DND-41 (cell line): ENCODE results near the gene ERO1A.

Experiments used
- ATAC-seq: fragments of 200-7000 bp; cut with Tn5 transposase; 3 replicates; pipeline ENCODE4 v1.9.1; 2021; ENCODE audit warnings: low read depth; ENCODE audit not compliant: insufficient read depth
- DNase-seq: peaks from one replicate; pipeline ENCODE4 v3.0.0-alpha.2; 2020
- H2AFZ ChIP-seq: 2 replicates; pipeline ENCODE4 v1.6.0; 2012; ENCODE audit warnings: low read depth, low read length
- H3K27ac ChIP-seq: 2 replicates; pipeline ENCODE4 v1.5.1; 2012; ENCODE audit warnings: low read length, inconsistent platforms
- H3K27me3 ChIP-seq: fragments of 200-600 bp; sonication (generic); 2 replicates; pipeline ENCODE4 v1.6.0; 2012; ENCODE audit warnings: low read length, mild to moderate bottlenecking, inconsistent platforms; ENCODE audit not compliant: insufficient read depth, poor library complexity
- H3K36me3 ChIP-seq: 2 replicates; pipeline ENCODE4 v1.5.1; 2012; ENCODE audit warnings: low read length, inconsistent platforms; ENCODE audit not compliant: insufficient read depth
- H3K4me1 ChIP-seq: 2 replicates; pipeline ENCODE4 v1.5.1; 2012; ENCODE audit warnings: mild to moderate bottlenecking, low read length; ENCODE audit not compliant: insufficient read depth
- H3K4me2 ChIP-seq: 2 replicates; pipeline ENCODE4 v1.6.0; 2012; ENCODE audit warnings: mild to moderate bottlenecking, moderate library complexity, low read length, inconsistent platforms; ENCODE audit not compliant: insufficient read depth
- H3K4me3 ChIP-seq, 2 experiments: fragments of 200-600 bp in 1 of 2; shearing (Covaris generic) in 1 of 2; 2 replicates each; pipeline ENCODE4 v1.5.1; 2012 to 2016; ENCODE audit warnings: inconsistent platforms in 2 of 2, low read length in 2 of 2, mild to moderate bottlenecking in 2 of 2, low read depth in 1 of 2, moderate library complexity in 1 of 2
- H3K79me2 ChIP-seq: 2 replicates; pipeline ENCODE4 v1.6.0; 2012; ENCODE audit warnings: low read length, inconsistent platforms; ENCODE audit not compliant: insufficient read depth
- H3K9ac ChIP-seq: 2 replicates; pipeline ENCODE4 v1.6.0; 2012; ENCODE audit warnings: low read depth, mild to moderate bottlenecking, inconsistent platforms, low read length, moderate library complexity
- H3K9me3 ChIP-seq: 2 replicates; pipeline ENCODE4 v1.5.1; 2012; ENCODE audit warnings: low read length, moderate library complexity, mild to moderate bottlenecking, inconsistent platforms; ENCODE audit not compliant: insufficient read depth, severe bottlenecking
- H4K20me1 ChIP-seq: 2 replicates; pipeline ENCODE4 v1.6.0; 2012; ENCODE audit warnings: low read length; ENCODE audit not compliant: insufficient read depth
- CTCF ChIP-seq: IDR thresholded peaks from 2 replicates; pipeline ENCODE4 v1.5.1; 2012; ENCODE audit warnings: borderline replicate concordance, low read length, moderate library complexity, mild to moderate bottlenecking; ENCODE audit not compliant: poor library complexity, severe bottlenecking; ENCODE audit errors: extremely low read depth
- EZH2 ChIP-seq: IDR thresholded peaks from 3 replicates; pipeline ENCODE4 v1.6.1; 2012; ENCODE audit warnings: borderline replicate concordance, low read depth, mild to moderate bottlenecking, moderate library complexity, low read length, inconsistent platforms; ENCODE audit not compliant: severe bottlenecking

The ERO1A gene

GRCh38 chr14:52694761-52695480 lies 437 bp downstream of the ERO1A start:
- ATAC-seq (peak; percentile 69), DNase-seq (peak; percentile 77)
- peak overlapping the region; percentile 84 for H3K27ac ChIP-seq
- peak overlapping the region; percentile 87 for H3K4me2 ChIP-seq
- H2AFZ ChIP-seq = peak overlapping the region; percentile 86
- H4K20me1 ChIP-seq = peaks cover 24% of the 10 kb centered on the region
- peaks cover 58% of the 10 kb centered on the region for H3K79me2 ChIP-seq
- peak overlapping the region; percentile 91 for H3K9ac ChIP-seq
- H3K4me1 ChIP-seq = peaks cover 42% of the 10 kb centered on the region
- H3K4me3 ChIP-seq = peak overlapping the region; percentile 65 to 96
- peaks cover 5% of the 10 kb centered on the region; the same call in 1 of the 2 replicates for H3K36me3 ChIP-seq
- TF ChIP-seq EZH2 = no peak
- peak; percentile 15 for TF ChIP-seq CTCF
- no peaks in the 10 kb centered on the region for H3K27me3 ChIP-seq
- no peaks in the 10 kb centered on the region for H3K9me3 ChIP-seq

GRCh38 chr14:52693532-52693931 lies 1.8 kb downstream of the ERO1A start:
- Histone ChIP-seq H3K4me1 (peaks cover 42% of the 10 kb centered on the region), H3K4me3 (peak overlapping the region in 1 of 2 experiments; percentile 96; a peak in 1 of 4 replicates), H4K20me1 (peaks cover 28% of the 10 kb centered on the region), H3K36me3 (peaks cover 5% of the 10 kb centered on the region; the same call in 1 of the 2 replicates), H3K9me3 (no peaks in the 10 kb centered on the region), H3K4me2 (peak overlapping the region; percentile 87), H2AFZ (no peak overlapping the region), H3K27ac (peak overlapping the region; percentile 19; the same call in 1 of the 2 replicates), H3K9ac (peak overlapping the region; percentile 91), H3K79me2 (peaks cover 72% of the 10 kb centered on the region), H3K27me3 (no peaks in the 10 kb centered on the region)
- DNase-seq (no peak), ATAC-seq (no peak)
- TF ChIP-seq CTCF = no peak
- TF ChIP-seq EZH2 = no peak

GRCh38 chr14:52693036-52693435 lies 2.3 kb downstream of the ERO1A start:
- no peak for TF ChIP-seq CTCF
- TF ChIP-seq EZH2 = no peak
- no peak overlapping the region for H2AFZ ChIP-seq
- ATAC-seq (no peak), DNase-seq (no peak)
- H3K4me3 ChIP-seq = peak overlapping the region in 1 of 2 experiments; percentile 26; a peak in 1 of 4 replicates
- H3K36me3 ChIP-seq = peaks cover 5% of the 10 kb centered on the region; the same call in 1 of the 2 replicates
- H3K9ac ChIP-seq = peak overlapping the region; percentile 91; the same call in 1 of the 2 replicates
- no peak overlapping the region for H3K27ac ChIP-seq
- no peaks in the 10 kb centered on the region for H3K9me3 ChIP-seq
- peaks cover 31% of the 10 kb centered on the region for H4K20me1 ChIP-seq
- peaks cover 42% of the 10 kb centered on the region for H3K4me1 ChIP-seq
- H3K27me3 ChIP-seq = no peaks in the 10 kb centered on the region
- peak overlapping the region; percentile 87 for H3K4me2 ChIP-seq
- peaks cover 77% of the 10 kb centered on the region for H3K79me2 ChIP-seq
